Hepatocyte (in vitro differentiated cells): Measurements from ENCODE around the gene ROPN1B. TPM values are rescaled to one million over a fixed set of nuclear protein-coding genes. Genes with fewer than 3 reads are reported as not detected.

Source experiments
- DNase-seq: peaks from one replicate; pipeline ENCODE4 v3.0.0-alpha.2; 2016; ENCODE audit warnings: low spot score
- H2AFZ ChIP-seq: fragments of 200-600 bp; sonication (generic); 2 replicates; pipeline ENCODE4 v1.6.0; 2016; ENCODE audit warnings: antibody characterized with exemption, mild to moderate bottlenecking
- H3K27ac ChIP-seq: fragments of 200-600 bp; sonication (generic); 2 replicates; pipeline ENCODE4 v1.5.1; 2016; ENCODE audit warnings: mild to moderate bottlenecking
- H3K27me3 ChIP-seq: fragments of 200-600 bp; sonication (generic); 2 replicates; pipeline ENCODE4 v1.6.1; 2016
- H3K36me3 ChIP-seq: fragments of 200-600 bp; sonication (generic); replicated peaks from 2 replicates; pipeline ENCODE4 v1.5.1; 2016; ENCODE audit warnings: low read depth; ENCODE audit not compliant: insufficient read depth
- H3K4me1 ChIP-seq: fragments of 200-600 bp; sonication (generic); 2 replicates; pipeline ENCODE4 v1.5.1; 2016; ENCODE audit warnings: mild to moderate bottlenecking, moderate library complexity; ENCODE audit not compliant: insufficient read depth
- H3K4me2 ChIP-seq: fragments of 200-600 bp; sonication (generic); 2 replicates; pipeline ENCODE4 v1.6.0; 2016
- H3K4me3 ChIP-seq: fragments of 200-600 bp; sonication (generic); 2 replicates; pipeline ENCODE4 v1.5.1; 2016; ENCODE audit warnings: mild to moderate bottlenecking
- H3K79me2 ChIP-seq: fragments of 200-600 bp; sonication (generic); 2 replicates; pipeline ENCODE4 v1.6.0; 2017; ENCODE audit warnings: mild to moderate bottlenecking
- H3K9me2 ChIP-seq: fragments of 200-600 bp; sonication (generic); replicated peaks from 2 replicates; pipeline ENCODE4 v1.6.0; 2017; ENCODE audit warnings: mild to moderate bottlenecking; ENCODE audit not compliant: insufficient read depth
- H3K9me3 ChIP-seq: fragments of 200-600 bp; sonication (generic); 2 replicates; pipeline ENCODE4 v1.5.1; 2016; ENCODE audit warnings: low read depth, mild to moderate bottlenecking
- H4K20me1 ChIP-seq: fragments of 200-600 bp; sonication (generic); 2 replicates; pipeline ENCODE4 v1.6.0; 2016; ENCODE audit warnings: mild to moderate bottlenecking; ENCODE audit not compliant: insufficient read depth, poor library complexity, severe bottlenecking
- EZH2 ChIP-seq: fragments of 200-600 bp; sonication (generic); IDR thresholded peaks from 2 replicates; pipeline ENCODE4 v1.6.1; 2016; ENCODE audit warnings: antibody characterized with exemption, mild to moderate bottlenecking, borderline replicate concordance
- EZH2phosphoT487 ChIP-seq: fragments of 200-600 bp; sonication (generic); IDR thresholded peaks from one replicate; pipeline ENCODE4 v1.6.1; 2018; ENCODE audit warnings: antibody characterized with exemption, mild to moderate bottlenecking, low read depth, moderate library complexity; ENCODE audit not compliant: unreplicated experiment, severe bottlenecking
- whole genome bisulfite sequencing: methylation state at CpG from one replicate; pipeline ENCODE4 v1.1.6; 2016; ENCODE audit warnings: low lambda C conversion rate; ENCODE audit errors: missing lambda C conversion rate; 5-methylcytosine and 5-hydroxymethylcytosine counted together
- polyA plus RNA-seq: library from polyadenylated mRNA; unstranded; fragments of >200 nt; fragmentation: Nextera tagmentation; extraction: Ambion mirVana; gene quantifications from 2 replicates; pipeline ENCODE4 v1.2.1, GENCODE V29; 2016
- total RNA-seq: library from RNA; depleted of rRNA; stranded (reverse); fragments of >200 nt; gene quantifications from 2 replicates; pipeline ENCODE4 v1.2.3, GENCODE V29; 2014
- TF ChIP-seq, protein P1 (sequence below): fragments of 200-600 bp; sonication (generic); IDR thresholded peaks from 2 replicates; pipeline ENCODE4 v1.5.1; 2016; ENCODE audit warnings: antibody characterized with exemption, mild to moderate bottlenecking; ENCODE audit not compliant: poor library complexity

ROPN1B gene
- total and polyA plus RNA-seq, 2 experiments from 2014 or later, result not detected

DNA sequence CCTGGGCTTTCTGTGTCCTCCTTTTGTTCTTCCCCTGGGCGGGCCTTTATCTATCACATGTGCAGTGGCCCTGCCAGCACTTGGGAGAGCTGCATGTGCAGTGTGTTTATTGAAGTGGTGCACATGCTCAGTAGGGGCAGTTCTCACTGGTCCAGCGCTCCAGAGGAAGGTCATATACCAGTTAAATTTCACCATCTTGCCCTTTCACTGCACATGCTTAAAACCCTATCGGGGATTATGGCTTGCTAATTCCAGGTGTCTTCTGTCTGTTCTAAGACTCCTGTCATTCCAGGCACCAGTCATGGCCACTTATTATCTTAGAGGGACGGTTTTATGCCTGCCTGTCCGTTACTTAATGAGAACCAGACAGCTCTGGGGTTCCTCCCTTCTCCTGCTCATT lies 52.2 kb downstream of the ROPN1B start:
- Histone ChIP-seq H3K9me3 (no peaks in the 10 kb centered on the region), H3K9me2 (no peaks in the 10 kb centered on the region), H2AFZ (no peak overlapping the region), H3K79me2 (no peaks in the 10 kb centered on the region), H3K27ac (no peak overlapping the region), H3K36me3 (no peaks in the 10 kb centered on the region), H3K4me2 (no peak overlapping the region), H4K20me1 (no peaks in the 10 kb centered on the region), H3K27me3 (no peaks in the 10 kb centered on the region), H3K4me1 (no peaks in the 10 kb centered on the region), H3K4me3 (no peak overlapping the region)
- TF ChIP-seq, protein P1, sequence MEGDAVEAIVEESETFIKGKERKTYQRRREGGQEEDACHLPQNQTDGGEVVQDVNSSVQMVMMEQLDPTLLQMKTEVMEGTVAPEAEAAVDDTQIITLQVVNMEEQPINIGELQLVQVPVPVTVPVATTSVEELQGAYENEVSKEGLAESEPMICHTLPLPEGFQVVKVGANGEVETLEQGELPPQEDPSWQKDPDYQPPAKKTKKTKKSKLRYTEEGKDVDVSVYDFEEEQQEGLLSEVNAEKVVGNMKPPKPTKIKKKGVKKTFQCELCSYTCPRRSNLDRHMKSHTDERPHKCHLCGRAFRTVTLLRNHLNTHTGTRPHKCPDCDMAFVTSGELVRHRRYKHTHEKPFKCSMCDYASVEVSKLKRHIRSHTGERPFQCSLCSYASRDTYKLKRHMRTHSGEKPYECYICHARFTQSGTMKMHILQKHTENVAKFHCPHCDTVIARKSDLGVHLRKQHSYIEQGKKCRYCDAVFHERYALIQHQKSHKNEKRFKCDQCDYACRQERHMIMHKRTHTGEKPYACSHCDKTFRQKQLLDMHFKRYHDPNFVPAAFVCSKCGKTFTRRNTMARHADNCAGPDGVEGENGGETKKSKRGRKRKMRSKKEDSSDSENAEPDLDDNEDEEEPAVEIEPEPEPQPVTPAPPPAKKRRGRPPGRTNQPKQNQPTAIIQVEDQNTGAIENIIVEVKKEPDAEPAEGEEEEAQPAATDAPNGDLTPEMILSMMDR, result no peak
- TF ChIP-seq EZH2 (no peak), EZH2phosphoT487 (no peak)
- no peak for DNase-seq
- 62% methylated on average over 5 of the region's 5 CpGs for WGBS

GRCh38 chr3:126021702-126022101 lies 52.7 kb downstream of the ROPN1B start:
- Histone ChIP-seq H3K79me2 (no peaks in the 10 kb centered on the region), H3K27ac (no peak overlapping the region), H3K9me2 (no peaks in the 10 kb centered on the region), H3K4me1 (no peaks in the 10 kb centered on the region), H3K9me3 (no peaks in the 10 kb centered on the region), H3K4me2 (no peak overlapping the region), H3K27me3 (no peaks in the 10 kb centered on the region), H3K4me3 (no peak overlapping the region), H2AFZ (no peak overlapping the region), H4K20me1 (no peaks in the 10 kb centered on the region), H3K36me3 (no peaks in the 10 kb centered on the region)
- 78% methylated on average over 1 of the region's 1 CpG for WGBS
- no peak for TF ChIP-seq EZH2phosphoT487
- no peak for TF ChIP-seq EZH2
- TF ChIP-seq, protein P1, result no peak
- no peak for DNase-seq

GRCh38 chr3:126022741-126023359 lies 53.9 kb downstream of the ROPN1B start:
- Histone ChIP-seq H4K20me1 (no peaks in the 10 kb centered on the region), H3K27ac (no peak overlapping the region), H3K27me3 (no peaks in the 10 kb centered on the region), H2AFZ (no peak overlapping the region), H3K4me2 (no peak overlapping the region), H3K36me3 (no peaks in the 10 kb centered on the region), H3K4me1 (no peaks in the 10 kb centered on the region), H3K79me2 (no peaks in the 10 kb centered on the region), H3K9me2 (no peaks in the 10 kb centered on the region), H3K4me3 (no peak overlapping the region), H3K9me3 (no peaks in the 10 kb centered on the region)
- TF ChIP-seq, protein P1, result no peak
- TF ChIP-seq EZH2phosphoT487 (no peak), EZH2 (no peak)
- no peak for DNase-seq
- WGBS, result 88% methylated on average over 10 of the region's 10 CpGs

DNA sequence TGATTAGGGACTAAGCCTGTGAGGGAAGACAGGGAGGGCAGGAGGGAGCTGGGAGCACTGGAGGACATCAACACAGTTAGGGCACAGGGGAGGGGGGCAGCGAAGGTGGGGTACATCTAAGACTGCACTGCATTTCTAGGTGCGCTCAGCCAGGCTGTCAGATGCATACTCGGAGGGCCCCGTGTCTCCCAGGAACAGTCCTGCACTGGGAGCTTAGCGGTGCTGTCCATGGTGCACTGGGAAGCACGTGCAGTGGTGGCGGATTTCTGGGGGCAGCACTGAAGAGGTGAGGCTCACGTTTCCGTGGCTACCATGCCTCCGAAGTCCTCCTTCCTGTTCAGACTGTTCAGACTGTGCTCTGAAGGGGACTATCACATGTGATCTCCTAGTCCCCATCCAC lies 54.4 kb downstream of the ROPN1B start:
- no peak overlapping the region for H2AFZ ChIP-seq
- WGBS, result 81% methylated on average over 8 of the region's 10 CpGs
- H3K9me3 ChIP-seq, result no peaks in the 10 kb centered on the region
- no peaks in the 10 kb centered on the region for H3K9me2 ChIP-seq
- no peak overlapping the region for H3K27ac ChIP-seq
- H3K27me3 ChIP-seq, result no peaks in the 10 kb centered on the region
- no peaks in the 10 kb centered on the region for H3K79me2 ChIP-seq
- no peak for DNase-seq
- no peaks in the 10 kb centered on the region for H3K4me1 ChIP-seq
- no peak overlapping the region for H3K4me3 ChIP-seq
- H4K20me1 ChIP-seq, result no peaks in the 10 kb centered on the region
- H3K4me2 ChIP-seq, result no peak overlapping the region
- no peaks in the 10 kb centered on the region for H3K36me3 ChIP-seq
- TF ChIP-seq, protein P1, result no peak
